Measurements from ENCODE around the gene PTPRG.

GRCh38 chr3:61571516-61572336, 10.4 kb downstream of the PTPRG start:
- TF ChIP-seq CTCF (conservative IDR thresholded peaks at IDR 0.05; ENCODE audit: low read depth, low read length) = no peak
- no peak for TF ChIP-seq EZH2 (IDR thresholded peaks at IDR 0.05; ENCODE audit: borderline replicate concordance, low read depth, low read length, poor library complexity, severe bottlenecking)
